CD4-positive, alpha-beta T cell treated with Interleukin-21 for 1 hour (primary cell): ENCODE results near the gene SSMEM1.
A peak's percentile ranks its signal among the peaks of the same experiment; 100 is the strongest.
"Not testable (repeated sequence)": the region's sequence is repeated elsewhere in the genome, so short reads cannot be mapped to it uniquely, and the experiment has no call there.

Source experiments
- DNase-seq: peaks from one replicate; pipeline ENCODE4 v3.0.0-alpha.2; 2020

SSMEM1 gene

DNA sequence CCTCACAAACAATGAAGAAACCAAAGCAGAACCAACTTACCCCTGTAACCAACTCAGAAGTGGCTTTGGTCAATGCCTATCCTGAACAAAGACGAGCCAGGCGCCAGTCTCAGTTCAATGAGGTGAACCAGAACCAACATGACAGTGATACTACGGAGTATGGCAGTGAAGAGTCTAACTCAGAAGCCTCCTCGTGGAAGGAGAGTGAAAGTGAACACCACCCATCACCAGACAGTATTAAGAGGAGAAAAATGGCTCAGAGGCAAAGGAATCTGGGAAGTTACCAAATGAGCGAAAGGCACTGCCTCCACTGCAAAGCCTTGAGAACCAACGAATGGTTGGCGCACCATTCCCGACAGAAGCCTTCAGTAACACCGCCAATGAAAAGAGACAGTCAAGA lies 8.4 kb downstream of the SSMEM1 start:
- no peak for DNase-seq

DNA sequence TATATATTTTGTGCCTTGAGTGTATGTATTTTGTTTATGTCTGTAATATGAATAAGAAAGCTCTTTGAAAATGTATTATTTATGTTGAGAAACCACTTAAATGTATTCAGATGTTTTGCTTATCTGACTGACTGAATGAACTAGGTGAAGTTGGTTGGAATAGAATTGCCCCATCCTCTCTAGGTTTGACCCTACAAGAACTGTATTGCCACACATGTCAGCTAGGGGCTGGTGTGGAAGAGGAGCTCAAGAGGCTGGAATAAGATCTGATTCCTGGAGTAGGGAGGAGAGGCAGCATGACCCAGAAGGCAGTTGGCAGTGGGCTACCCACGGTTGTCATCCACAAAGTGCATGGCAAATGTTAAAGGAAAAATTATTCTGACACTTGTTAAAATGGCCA lies 9.1 kb downstream of the SSMEM1 start:
- DNase-seq, result no peak

DNA sequence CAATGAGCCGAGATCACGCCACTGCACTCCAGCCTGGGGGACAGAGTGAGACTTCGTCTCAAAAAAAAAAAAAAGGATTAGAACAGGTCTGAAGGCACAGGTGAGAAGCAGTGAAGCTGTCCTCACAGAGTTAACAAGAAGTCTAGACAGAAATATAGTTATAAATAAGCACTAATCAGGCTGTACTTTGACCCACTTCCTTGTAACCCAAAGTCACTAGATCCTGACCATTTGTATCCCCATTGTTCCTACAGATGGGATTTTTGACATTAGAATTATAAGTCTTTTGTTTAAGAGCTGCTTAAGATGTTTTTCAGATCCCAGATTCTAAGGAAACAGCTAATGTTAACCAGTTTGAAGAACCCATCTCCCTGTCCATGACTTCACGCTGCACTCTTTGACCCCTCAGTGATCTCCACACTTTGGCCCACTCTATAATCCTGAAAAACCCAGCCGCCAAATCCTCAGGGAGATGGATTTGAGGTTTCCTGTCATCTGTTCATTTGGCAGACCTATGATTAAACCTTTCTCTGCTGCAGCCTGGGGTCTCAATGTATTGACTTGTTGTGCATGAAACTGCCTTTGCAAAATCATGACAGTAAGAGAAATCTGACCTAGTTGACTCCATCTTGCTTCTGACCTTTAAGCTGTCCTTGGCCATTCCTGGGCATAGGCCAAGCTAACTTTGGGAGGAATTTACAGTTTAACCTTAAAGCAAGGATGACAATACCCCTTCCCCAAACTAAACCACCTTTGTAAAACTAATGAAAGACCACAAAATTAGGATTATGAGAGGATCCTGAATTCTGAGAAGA lies 11.4 kb downstream of the SSMEM1 start:
- no peak for DNase-seq

DNA sequence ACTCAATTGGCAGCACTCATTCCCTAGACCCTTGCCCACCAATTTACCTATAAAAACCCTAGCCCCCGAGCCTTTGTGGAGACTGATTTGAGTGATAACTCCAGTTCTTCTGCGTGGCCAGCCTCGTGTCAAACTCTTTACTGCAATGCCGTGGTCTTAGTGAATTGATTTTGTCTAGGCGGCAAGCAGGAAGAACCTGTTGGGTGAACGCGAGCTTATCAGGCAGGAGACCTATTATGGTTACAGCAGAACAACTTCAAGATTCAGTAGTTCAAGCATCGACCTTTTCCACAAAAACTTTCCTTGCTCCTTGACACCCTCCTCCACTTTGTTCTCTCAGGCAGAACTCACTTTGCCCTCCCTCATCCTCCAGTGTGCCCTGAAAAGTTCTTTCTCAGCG lies 12.2 kb downstream of the SSMEM1 start:
- DNase-seq, result no peak

DNA sequence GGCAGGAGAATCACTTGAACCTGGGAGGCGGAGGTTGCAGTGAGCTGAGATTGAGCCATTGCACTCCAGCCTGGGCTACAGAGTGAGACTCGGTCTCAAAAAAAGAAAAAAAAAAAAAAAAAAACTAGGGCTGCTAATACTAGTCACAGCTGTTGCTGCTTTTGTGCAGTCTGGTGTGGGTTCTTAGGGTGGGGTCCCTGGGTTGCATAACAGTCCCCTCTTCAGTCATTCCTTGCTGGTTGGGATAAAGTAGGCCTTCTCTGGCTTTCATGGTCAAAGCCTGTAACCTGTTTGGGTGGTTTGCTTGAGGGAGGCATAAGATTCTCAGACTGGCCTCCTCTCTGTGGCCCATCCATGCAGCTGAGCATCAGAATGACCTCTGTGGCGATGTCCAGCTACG lies 14.1 kb downstream of the SSMEM1 start:
- no peak for DNase-seq

DNA sequence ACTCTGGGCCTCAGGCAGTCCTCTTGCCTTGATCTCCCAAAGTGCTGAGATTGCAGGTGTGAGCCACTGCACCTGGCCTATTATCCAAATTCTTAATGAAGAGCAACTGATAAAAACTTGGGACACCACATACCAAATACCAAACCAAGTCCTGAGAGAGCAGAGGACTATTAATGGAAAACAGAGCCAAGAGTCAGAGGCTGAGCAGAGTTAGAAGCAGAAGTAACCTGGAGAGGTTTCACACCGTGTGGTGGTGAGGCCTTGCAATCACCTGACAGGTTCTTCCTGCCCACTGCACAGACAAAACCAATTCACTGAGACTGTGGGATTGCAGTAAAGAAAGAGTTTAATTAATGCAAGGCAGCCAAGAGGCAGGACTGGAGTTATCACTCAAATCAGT lies 16.0 kb downstream of the SSMEM1 start:
- no peak for DNase-seq

DNA sequence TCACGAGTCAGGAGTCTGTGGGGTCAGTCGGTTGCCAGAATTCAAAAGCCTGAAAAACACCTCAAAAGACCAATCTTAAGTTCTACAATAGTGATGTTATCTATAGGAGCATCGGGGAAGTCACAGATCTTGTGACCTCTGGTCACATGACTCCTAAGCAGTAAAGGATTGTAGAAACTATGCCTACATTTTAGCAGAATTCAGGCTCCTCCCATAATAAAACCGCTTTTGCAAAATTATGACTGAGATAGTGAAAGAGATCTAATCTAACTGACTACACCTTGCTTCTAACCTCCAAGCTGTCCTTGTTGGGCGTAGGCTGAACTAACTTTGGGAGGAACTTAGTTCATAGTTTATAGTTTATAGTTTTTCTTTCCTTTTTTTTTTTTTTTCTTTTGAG lies 16.6 kb downstream of the SSMEM1 start:
- no peak for DNase-seq

DNA sequence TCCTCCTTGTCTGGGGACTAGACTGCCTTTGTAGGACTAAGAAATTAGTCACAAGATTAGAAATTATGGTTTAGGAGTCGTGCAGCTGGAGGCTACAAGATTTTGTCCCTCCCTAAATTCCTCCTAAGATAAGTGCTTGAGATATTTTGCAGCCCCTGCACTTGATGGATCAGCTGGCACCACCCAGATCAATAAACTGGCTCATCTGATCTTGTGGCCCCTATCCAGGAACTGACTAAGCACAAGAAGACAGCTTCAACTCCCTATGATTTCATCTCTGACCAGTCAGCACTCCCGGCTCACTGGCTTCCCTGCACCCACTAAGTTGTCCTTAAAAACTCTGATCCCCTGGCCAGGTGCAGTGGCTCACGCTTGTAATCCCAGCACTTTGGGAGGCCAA lies 17.3 kb downstream of the SSMEM1 start:
- DNase-seq, result not testable (repeated sequence)

DNA sequence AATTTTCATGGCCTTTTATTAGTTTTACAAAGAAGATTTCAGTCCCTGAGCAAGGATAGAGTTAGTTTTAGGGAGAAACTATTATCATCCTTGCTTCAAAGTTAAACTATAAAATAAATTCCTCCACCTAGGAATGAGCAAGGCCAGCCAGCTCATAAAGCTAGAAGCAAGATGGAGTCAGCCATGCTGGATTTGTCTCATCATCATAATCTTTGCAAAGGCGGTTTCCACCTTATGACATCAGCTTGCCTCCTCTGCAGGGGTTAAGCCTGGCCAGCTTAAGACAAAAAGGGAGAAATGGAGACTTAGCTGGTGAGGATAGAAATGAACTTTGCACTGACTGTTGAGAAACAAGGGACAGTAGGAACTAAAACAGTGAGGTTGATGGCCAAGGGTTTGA lies 18.7 kb downstream of the SSMEM1 start:
- no peak for DNase-seq

DNA sequence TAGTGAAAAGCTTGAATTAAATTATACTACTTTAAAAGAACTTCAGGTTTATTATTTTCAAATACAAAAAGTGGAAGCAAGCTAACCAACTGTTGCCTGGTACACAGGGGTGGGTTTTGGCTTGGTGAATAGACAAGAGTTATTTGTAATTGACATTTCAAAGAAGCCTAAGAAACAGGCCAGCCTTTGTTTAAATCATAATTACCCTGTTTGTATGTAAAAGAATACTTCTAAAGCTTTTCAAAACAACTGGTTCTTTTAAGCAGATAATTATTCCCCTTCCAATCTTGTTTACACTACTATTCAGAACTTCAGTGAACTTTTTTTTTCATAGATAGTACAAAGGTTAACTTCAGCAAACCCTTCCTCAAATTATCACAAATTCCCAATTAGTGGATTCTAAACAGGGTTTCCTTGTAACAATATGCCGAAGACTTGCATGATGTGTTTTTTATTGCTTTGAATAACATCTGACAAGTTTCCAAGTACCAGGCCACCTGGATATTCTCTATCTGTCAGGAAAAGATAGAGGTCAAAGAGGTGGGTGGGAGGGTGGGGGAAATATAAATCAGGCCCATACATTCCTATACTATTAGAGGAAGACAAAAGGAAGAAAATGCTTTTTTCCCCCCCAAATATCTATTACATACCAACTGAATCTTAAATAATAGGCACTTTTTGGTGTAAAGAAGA lies 20.4 kb downstream of the SSMEM1 start:
- no peak for DNase-seq

DNA sequence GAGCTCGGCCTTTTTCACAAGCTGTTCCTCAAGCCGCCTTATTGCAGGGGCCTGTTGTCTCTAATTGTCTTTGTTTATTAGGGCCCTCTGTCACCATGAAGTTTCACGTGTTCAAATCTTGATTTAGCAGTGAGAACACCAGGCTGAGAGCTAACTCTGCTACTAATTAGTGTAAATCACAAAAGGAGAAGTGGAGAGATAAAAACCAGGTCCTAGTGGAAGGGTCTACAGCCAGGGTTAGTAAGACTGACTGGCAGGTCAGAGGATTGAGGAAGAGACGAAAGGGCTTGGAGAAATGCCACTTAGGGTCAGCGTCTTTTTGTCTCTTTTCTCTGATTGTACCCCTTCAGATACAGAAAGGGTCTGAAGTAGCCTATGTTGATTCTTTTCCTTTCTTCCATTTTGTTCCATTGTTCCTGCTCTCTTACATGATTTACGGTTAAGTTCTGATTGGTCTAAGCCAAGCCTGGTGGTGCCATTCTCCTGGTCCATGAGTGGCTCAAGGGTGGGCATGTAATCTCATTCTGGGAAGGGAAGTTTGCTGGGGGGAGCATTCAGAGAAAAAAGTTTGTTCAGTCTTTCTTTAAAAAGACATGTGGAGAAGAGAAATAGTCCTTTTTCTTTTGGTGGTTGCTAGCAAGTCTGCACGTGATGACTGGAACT lies 21.3 kb downstream of the SSMEM1 start:
- no peak for DNase-seq

DNA sequence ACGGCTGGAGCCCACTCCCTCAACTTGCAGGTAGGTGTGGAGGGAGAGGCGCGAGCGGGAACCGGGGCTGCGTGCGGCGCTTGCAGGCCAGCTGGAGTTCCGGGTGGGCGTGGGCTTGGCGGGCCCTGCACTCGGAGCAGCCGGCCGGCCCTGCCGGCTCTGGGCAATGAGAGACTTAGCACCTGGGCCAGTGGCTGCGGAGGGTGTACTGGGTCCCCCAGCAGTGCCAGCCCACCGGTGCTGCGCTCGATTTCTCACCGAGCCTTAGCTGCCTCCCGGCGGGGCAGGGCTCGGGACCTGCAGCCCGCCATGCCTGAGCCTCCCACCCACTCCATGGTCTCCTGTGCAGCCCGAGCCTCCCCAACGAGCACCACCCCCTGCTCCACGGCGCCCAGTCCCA lies 22.3 kb downstream of the SSMEM1 start:
- DNase-seq, result not testable (repeated sequence)

DNA sequence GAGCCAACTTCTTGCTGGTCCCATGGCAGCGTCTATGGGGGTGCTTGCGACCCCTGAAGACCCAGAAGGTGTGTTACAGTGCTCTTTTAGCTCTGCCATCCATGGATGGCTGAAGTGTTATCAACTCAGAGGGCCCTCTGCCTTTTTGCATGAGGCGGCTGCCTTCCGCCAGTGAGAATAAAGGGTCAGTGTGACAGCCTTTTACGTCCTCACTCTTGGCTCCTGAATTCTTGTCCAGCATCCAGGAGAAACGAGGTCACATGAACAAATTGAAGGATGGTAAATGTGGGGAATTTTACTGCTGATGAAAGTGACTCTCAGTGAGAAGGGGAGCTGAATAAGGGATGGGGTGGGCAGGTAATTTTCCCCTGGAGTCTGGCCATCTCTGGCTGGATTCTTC lies 24.1 kb downstream of the SSMEM1 start:
- no peak for DNase-seq

DNA sequence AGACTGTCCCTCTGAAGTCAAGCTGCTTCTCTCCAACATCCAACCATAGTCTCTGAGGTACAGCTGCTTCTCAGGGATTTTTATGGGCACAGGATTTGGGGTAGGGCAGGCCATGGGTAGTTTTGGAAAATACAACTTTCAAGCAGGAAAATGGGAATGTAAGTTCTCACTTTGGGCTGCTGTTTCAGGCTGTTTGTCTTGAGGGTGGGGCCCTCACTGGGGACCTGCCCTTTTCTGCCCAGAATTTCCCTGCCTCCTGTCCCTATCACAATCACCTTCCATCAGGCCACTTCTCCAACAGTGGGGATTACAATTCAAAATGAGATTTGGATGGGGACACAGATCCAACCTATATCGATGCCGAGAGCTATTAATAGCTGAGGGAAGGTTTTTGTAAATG lies 24.5 kb downstream of the SSMEM1 start:
- DNase-seq, result no peak

DNA sequence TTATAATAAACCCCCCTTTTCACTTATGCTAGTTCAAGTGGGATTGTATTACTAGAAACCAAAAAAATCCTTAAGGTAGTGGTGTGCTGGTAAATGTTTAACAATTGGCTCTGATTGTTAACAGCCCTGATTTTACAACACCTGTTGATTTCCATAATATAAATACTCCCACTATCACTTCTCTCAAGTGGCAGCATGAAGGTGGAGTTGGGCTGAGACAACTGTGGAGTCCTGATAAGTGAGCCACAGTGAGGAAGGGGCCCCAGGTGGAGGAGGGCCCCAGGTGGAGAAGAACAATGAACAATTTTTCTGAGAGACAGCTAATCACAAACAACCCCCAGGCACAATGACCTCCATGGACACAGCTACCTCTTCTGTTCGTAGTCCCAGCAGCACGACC lies 26.4 kb downstream of the SSMEM1 start:
- DNase-seq, result no peak

DNA sequence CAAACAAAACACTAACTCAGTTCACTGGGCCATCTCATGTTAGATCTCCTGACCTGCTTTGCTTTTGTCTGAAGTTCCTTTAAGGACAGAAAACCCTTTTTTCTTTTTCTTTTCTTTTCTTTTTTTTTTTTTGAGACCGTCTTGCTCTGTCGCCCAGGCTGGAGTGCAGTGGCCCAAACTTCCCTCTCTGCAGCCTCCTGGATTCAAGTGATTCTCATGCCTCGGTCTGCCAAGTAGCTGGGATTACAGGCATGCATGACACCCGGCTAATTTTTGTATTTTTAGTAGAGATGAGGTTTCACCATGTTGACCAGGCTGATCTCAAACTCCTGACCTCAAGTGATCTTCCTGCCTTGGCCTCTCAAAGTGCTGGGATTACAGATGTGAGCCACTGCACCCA lies 28.7 kb downstream of the SSMEM1 start:
- DNase-seq, result not testable (repeated sequence)

DNA sequence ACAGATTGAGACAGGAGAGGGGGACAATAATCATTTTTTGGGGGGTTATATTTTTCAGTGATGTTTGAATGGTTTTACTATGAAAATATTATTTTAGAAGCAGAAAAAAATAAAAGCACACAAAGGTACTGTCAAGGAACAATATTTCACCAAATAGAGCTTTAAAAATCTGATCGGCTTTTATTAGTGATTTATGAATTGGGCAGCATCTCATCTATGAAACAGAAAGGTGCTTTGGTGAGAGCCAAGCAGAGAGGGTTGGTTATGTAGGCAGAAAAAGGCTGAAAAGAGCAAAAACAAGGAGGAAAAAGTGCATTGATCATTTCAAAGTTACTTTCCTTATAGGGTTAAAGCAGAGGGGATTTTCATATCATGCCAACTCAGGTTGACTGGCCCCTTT lies 32.6 kb downstream of the SSMEM1 start:
- DNase-seq, result no peak

DNA sequence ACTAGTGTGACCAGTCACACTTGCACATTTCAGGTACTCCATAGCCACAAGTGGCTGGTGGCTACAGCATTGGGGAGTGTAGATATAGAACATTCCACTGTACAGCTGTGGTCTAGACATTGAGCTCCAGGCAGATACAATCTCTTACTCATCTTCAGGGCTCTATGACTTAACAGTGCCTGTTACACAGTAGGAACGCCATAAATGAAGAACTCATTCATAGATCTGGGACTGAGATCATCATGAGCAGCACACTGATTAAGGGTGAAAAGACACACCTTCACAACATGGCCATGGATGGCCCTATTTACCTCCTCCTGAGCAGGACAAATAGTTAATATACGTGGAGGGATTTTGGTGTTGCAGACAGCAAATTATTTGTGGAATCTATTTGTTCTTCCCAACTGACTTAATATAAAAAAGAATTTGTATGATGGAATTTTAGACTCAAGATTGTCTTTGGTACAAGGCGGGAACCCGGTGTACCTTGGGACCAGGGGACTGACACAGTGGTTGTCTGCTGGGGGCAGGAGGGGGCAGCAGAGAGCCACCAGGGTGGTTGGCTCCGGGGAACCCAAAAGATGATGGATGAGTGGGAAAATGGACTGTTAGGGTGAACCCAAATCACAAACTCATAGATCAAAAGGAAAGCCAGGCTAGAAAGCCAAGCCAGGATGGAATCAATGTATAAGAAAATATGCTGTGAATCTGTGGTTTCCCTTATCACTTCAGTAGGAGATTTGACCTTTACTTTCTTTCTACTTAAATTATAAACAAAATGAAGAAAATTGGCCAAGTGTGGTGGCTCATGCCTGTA lies 34.7 kb downstream of the SSMEM1 start:
- DNase-seq, result peak; percentile 34

DNA sequence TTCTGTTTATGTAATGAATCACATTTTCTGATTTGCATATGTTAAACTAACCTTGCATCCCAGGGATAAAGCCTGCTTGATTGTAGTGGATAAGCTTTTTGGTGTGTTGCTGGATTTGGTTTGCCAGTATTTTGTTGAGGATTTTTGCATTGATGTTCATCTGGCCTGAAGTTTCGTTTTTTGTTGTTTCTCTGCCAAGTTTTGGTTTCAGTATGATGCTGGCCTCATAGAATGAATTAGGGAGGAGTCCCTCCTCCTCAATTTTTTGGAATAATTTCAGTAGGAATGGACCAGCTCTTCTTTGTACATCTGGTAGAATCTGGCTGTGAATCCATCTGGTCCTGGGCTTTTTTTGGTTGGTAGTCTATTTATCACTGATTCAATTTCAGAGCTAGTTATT lies 35.8 kb downstream of the SSMEM1 start:
- DNase-seq, result not testable (repeated sequence)

DNA sequence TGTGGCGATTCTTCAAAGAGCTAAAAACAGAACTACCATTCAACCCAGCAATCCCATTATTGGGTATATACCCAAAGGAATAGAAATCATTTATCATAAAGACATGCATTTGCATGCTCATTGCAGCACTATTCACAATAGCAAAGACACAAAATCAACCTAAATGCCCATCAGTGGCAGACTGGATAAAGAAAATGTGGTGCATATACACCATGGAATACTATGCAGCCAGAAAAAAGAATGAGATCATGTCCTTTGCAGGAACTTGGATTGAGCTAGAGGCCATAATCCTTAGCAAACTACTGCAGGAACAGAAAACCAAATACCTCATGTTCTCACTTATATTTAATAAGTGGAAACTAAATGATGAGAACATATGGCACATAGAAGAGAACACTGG lies 38.8 kb downstream of the SSMEM1 start:
- DNase-seq, result not testable (repeated sequence)

DNA sequence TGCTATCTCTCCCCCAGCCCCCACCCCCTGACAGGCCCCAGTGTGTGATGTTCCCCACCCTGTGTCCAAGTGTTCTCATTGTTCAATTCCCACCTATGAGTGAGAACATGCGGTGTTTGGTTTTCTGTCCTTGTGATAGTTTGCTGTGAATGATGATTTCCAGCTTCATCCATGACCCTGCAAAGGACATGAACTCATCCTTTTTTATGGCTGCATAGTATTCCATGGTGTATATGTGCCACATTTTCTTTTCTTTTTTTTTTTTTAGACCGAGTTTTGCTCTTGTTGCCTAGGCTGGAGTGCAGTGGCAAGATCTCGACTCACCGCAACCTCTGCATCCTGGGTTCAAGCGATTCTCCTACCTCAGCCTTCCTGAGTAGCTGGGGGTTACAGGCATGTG lies 41.2 kb downstream of the SSMEM1 start:
- DNase-seq, result not testable (repeated sequence)

DNA sequence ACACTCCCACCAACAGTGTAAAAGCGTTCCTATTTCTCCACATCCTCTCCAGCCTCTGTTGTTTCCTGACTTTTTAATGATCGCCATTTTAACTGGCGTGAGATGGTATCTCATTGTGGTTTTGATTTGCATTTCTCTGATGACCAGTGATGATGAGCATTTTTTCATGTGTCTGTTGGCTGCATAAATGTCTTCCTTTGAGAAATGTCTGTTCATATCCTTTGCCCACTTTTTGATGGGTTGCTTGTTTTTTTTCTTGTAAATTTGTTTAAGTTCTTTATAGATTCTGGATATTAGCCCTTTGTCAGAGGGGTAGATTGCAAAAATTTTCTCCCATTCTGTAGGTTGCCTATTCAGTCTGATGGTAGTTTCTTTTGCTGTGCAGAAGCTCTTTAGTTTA lies 42.0 kb downstream of the SSMEM1 start:
- not testable (repeated sequence) for DNase-seq

DNA sequence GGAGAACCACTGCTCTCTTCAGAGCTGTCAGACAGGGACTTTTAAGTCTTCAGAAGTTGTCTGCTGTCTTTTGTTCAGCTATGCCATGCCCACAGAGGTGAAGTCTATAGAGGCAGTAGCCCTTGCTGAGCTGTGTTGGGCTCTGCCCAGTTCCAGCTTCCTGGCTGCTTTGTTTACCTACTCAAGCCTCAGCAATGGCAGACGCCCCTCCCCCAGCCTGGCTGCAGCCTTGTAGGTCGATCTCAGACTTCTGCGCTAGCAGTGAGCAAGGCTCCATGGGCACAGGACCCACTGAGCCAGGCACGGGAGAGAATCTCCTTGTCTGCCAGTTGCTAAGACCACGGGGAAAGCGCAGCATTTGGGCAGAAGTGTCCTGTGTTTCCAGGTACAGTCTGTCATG lies 46.9 kb downstream of the SSMEM1 start:
- no peak for DNase-seq
